ES-I3 (cell line): ENCODE data around the gene AOPEP.

Experiments
- H3K36me3 ChIP-seq: 2 replicates; pipeline ENCODE4 v1.6.1; 2013; ENCODE audit warnings: mild to moderate bottlenecking, low read length, control low read depth, moderate library complexity; ENCODE audit not compliant: insufficient read depth
- H3K4me1 ChIP-seq: 2 replicates; pipeline ENCODE4 v1.6.1; 2013; ENCODE audit warnings: mild to moderate bottlenecking, control low read depth, low read length; ENCODE audit not compliant: insufficient read depth
- H3K9ac ChIP-seq: 2 replicates; pipeline ENCODE4 v1.6.1; 2013; ENCODE audit warnings: low read depth, mild to moderate bottlenecking, low read length, moderate library complexity
- H3K9me3 ChIP-seq: 2 replicates; pipeline ENCODE4 v1.6.1; 2013; ENCODE audit warnings: mild to moderate bottlenecking, low read length, moderate library complexity; ENCODE audit not compliant: control insufficient read depth, insufficient read depth

The AOPEP gene

DNA sequence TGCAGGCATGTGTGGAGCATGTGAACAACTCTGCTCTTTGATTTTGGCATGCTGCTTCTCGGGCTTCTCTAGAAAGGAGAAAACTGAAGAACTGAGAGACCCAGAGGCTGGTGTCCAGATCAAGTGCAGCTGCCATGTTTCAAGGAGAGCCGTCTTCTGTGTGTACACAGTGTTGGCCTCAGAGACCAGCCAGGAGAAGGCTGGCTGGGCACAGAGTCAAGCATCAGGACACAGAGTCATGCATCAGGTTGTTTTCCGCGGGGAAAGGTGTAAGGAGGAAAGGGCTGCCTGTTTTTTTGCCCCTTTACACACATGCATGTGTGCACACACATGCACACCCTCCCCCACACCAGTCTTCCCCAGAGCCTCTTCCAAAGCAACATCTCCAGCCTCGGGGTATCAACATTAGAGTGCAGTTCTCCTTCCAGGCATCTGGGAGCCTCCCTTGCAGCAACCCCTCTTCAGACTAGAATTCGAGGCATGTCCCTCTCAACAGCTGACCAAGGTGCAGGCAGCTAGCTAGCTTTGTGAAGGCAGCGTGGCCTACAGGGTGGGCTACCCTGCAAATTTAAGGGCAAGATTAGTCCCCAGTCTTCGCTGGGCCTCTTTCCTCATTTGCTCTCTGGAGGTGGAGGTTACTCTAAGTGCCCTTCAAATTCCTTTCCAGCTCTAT is 180.9 kb downstream of the AOPEP start:
- Histone ChIP-seq H3K36me3 (no peaks in the 10 kb centered on the region), H3K9ac (no peak overlapping the region), H3K4me1 (peaks cover 6% of the 10 kb centered on the region), H3K9me3 (no peaks in the 10 kb centered on the region)

DNA sequence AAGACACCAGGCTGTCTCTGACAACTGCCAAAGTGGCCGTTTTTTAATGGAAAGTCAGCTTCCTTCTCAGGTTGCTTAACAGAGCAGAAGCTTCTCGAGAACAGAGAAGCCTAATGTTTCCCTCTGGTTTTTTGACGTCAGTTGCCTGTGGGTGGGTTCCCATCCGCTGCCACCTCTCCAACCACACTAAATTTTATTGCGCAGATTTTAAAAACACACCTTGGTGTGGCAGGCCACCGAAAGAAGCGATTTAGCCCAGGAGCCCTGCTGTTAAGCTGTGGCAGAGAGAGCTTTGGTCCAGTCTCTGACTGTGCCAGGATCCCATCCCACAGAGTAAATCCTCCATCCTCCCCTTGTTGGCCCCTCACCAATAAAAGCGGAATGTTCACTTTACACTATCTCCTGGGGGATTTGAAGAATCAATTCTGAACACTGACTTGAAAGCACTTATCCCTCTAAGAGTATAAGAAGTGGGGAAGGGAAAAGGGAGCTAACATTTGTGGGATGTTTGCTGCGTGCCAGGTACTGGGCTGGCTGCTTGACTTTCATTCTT is 181.6 kb downstream of the AOPEP start:
- Histone ChIP-seq H3K9ac (no peak overlapping the region), H3K9me3 (no peaks in the 10 kb centered on the region), H3K4me1 (peaks cover 11% of the 10 kb centered on the region), H3K36me3 (no peaks in the 10 kb centered on the region)

DNA sequence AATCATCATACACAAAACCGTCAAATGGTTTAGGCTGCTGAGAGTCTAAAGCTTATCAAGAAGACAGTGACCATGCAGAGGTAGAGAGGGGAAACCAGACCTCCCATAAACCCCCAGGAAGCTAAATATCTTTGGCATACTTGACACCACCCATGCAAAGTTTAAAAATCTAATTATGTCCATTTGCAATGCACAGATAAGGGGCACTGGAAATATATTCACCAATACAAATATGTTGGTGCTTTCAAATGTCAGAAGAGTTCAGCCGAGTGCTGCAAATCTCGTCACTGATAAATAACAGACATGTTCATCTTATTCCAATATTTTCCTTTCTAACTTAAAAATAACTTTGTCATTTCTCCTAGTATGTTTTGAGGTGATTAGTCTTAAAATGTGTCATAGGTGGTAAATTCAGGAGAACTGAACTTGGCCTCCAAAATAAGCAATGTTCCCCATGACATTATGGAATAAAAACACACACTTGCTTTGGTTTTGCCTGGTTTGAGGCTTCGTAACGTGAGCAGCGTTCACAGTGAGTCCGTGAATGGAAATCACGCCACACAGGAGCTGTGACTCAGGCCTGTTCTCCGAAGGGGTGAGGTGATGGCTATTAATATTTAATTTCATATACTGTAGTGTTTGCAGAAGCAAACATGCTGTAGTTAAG is 182.2 kb downstream of the AOPEP start:
- no peak overlapping the region for H3K9ac ChIP-seq
- H3K36me3 ChIP-seq, result no peaks in the 10 kb centered on the region
- H3K4me1 ChIP-seq, result peaks cover 18% of the 10 kb centered on the region
- no peaks in the 10 kb centered on the region for H3K9me3 ChIP-seq

DNA sequence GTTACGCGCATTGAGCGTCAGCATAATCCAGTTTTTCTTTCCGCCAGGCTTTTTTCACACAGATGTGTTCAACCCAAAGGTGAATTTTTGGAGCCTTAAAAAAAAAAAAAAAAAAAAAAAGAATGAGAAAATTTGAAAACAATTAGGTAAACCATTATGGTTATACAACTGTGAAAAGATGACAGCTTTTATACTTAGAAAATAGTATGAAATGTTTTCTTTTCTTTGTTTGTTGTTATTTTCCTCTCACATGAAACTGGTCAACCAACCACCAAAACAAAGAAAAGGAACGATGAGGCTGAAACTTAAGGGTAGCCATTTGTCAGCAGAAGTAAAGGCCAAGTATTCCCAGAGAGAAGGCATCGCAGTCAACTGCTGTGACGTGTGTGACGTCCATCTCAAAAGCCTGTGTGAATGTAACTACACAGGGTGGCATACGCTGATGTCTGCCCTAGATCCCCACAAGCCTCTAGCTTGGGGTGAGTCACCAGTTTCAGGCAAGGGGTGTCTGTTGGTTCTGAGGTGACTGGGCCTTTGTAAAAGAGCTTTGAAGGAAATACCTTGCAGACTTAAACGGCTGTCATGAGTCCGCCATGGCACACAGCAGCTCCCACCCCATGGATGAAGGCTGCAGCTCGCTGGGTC is 182.9 kb downstream of the AOPEP start:
- Histone ChIP-seq H3K4me1 (peaks cover 24% of the 10 kb centered on the region), H3K9ac (no peak overlapping the region), H3K9me3 (no peaks in the 10 kb centered on the region), H3K36me3 (no peaks in the 10 kb centered on the region)

DNA sequence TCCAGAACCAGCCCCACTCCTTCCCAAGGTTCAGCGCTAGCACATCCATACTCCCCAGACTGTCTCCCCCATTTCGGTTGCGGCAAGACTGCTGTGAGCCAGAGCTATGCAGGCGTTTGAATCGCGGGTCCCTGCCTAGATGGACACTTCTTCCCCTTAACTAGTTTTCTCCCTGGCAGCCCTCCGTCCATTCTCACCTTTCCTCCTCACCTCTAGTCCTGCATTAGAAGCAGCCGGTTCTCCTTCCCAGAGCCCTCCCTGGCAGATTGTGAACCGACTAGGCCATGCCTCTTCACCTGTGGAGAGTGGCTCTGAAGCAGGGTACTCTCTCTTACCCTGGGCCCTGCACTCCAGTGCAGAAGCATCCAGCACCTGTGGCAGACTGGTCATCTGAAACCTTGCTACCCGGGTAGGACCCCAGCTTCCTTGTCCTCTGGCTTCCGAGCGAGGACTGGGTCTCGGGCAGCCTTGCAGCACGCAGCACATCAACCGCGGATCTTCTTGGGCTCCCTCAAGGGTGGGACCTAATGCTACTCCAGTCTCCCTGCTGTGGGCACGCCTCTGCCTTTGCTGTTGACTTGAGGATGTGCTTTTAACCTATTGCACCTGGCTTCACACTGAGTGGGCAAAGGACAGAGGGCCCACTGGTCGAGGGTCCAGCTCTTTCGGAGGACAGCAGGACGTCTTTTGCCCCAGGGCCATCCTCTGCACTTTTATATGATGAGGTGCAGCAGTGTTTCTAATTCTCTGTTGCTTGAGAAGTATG is 183.6 kb downstream of the AOPEP start:
- no peaks in the 10 kb centered on the region for H3K9me3 ChIP-seq
- H3K4me1 ChIP-seq, result peaks cover 27% of the 10 kb centered on the region
- H3K36me3 ChIP-seq, result no peaks in the 10 kb centered on the region
- no peak overlapping the region for H3K9ac ChIP-seq

DNA sequence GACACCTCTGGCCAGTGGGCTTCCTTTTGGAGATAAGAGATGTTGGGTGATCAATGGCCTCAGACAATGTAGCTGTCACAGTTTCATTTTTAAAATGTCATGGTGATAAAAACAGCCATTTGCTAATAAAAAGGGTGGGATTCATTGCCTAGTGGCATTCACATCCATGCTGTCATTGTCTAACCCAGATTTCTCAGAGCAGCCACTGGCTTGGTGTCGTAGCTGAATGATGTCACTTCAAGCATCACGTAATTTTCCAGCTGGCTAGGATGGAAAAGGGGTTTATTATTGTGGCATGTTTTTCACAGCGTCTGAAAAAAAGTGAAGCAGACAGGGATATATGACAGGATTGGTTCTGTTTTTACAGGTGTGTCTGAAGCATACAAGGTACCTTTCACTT is 184.7 kb downstream of the AOPEP start:
- no peaks in the 10 kb centered on the region for H3K9me3 ChIP-seq
- no peaks in the 10 kb centered on the region for H3K36me3 ChIP-seq
- H3K9ac ChIP-seq, result no peak overlapping the region
- peaks cover 31% of the 10 kb centered on the region for H3K4me1 ChIP-seq

DNA sequence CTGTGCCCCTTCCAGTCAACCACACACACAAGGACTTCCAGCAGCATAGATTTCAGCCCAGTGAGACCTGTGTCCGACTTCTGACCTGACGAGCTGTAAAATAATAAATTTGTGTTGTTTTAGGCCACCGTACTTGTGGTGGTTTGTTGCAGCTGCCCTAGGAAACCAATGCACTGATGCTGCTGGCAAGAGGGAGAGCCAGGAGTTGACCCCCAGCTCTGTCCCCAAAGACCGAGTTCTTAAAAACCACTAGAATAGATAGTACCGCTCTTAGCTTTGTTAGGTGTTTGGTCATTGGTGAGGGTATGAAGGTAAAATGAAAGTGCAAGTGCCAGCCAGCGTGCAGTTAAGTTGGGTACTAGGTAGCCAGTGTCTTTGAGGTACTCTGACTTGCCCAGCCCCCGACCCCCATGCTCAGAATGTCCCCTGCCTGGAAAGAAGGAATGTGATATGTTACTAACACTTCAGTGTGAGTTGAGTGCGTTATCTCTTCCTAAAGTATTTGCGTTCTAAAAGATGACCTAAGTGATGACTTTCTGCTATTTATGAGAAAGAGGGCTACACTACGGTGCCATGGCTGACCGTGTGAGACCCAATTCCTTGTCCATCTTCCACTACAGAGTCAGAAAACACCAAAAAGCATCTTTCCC is 185.6 kb downstream of the AOPEP start:
- Histone ChIP-seq H3K9me3 (no peaks in the 10 kb centered on the region), H3K36me3 (no peaks in the 10 kb centered on the region), H3K9ac (no peak overlapping the region), H3K4me1 (peaks cover 35% of the 10 kb centered on the region)

DNA sequence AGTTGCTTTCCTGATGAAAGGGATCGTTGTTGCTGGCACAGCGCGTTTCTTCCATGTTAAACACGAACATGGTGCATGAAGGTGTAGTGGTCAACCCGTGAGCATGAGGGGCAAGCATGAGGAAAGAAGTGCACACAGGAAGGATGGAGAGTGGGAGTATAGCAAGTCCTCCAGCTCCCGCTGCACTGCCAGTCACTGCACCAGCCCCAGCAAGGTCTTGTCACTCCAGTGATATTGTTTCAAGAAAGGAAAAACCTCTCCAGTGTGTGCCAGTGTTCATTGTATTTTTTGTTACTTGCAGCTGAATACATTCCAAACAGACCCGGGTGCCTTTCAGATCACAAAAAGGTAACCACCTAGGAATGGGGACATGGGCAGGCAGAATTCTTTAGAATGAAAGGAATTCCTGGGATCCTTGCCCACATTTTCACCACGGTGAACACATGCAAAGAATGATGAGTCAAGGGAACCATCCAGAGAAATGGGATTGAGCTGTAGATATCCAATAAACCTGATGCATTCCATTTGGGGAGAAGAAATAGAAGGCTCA is 186.3 kb downstream of the AOPEP start:
- H3K9me3 ChIP-seq, result no peaks in the 10 kb centered on the region
- no peaks in the 10 kb centered on the region for H3K36me3 ChIP-seq
- no peak overlapping the region for H3K9ac ChIP-seq
- H3K4me1 ChIP-seq, result peaks cover 32% of the 10 kb centered on the region

DNA sequence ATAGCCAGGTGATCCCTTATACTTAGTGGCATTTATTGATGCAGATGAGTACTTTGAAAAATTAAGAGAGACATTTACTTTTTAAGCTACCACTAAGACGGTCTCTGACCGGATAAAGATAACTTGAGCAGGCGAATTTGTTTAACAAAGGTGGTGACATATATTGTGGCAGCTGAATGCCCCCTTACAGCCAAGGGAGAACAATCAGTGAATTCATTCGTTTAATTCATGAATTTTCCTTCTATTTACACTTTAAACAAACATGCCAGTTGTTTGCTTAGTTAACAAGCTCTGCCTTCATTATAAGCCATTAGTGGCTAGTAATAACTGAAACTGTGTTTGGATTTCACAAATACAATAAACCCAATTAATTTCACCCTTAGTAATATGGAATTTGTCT is 187.1 kb downstream of the AOPEP start:
- Histone ChIP-seq H3K9ac (no peak overlapping the region), H3K4me1 (peaks cover 30% of the 10 kb centered on the region), H3K9me3 (no peaks in the 10 kb centered on the region), H3K36me3 (no peaks in the 10 kb centered on the region)

DNA sequence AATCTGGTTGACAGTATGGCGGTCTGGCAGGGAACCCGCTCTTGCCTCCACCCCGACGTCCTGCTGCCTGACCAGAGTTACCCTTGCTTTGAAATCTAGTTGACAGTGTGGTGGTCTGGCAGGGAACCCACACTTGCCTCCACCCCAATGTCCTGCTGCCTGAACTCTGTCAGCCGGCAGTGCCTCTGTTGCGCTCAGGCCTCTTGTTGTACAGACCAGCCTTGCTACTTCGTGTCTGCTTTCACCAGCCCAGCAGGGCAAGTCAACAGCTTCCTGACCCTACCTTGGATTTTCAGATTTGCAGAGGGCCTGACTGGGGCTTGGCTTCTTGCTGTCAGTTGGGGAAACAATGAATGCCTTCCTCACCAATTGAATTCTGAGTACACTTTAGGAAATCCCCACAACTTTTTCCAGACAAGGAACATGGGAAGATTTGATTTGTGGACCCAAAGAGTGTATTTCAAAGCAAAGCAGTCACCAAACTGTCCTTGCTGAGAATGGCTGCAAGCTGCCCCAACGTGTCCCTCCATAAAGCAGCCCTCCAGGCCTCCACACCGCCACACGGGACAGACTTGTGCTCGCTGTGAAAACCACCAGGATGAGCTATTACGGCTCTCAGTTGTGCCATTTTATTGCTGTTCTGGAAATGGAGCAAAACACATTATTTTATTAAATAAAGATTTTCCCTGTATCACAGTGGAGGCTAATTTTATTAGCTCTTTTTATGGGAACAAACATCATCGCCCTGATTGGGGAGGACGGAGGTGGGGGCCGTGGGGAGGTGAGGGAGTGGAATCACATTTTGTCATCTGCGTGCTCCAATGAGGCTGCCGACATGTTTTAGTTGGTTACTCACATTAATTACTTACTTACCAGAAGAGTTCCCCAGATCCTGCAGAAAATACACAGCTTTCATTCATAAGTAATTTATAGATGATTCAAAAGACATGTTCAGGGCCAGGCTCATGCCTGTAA is 189.3 kb downstream of the AOPEP start:
- no peaks in the 10 kb centered on the region for H3K9me3 ChIP-seq
- H3K36me3 ChIP-seq, result no peaks in the 10 kb centered on the region
- H3K4me1 ChIP-seq, result peaks cover 42% of the 10 kb centered on the region
- no peak overlapping the region for H3K9ac ChIP-seq

DNA sequence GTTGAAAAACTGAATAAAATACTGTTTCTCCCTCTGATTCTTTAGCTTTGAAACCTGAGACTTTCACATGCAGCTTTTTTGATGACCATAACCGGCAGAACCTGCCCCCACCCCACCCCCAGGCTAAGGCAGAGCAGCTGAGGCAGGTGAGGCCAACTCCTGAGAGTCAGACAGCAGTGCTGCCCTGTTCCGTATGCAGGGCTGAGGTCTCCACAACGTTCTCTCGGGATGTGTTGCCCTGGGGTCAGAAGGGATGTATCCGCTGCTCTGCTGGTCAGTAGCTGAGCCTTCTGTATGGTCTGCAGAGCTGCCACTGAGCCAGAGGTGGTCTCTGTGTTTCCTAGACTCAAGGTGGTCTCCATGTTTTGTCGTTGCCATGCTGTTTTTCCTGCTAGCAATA is 190.5 kb downstream of the AOPEP start:
- H3K9ac ChIP-seq, result no peak overlapping the region
- peaks cover 53% of the 10 kb centered on the region for H3K4me1 ChIP-seq
- H3K36me3 ChIP-seq, result no peaks in the 10 kb centered on the region
- no peaks in the 10 kb centered on the region for H3K9me3 ChIP-seq

DNA sequence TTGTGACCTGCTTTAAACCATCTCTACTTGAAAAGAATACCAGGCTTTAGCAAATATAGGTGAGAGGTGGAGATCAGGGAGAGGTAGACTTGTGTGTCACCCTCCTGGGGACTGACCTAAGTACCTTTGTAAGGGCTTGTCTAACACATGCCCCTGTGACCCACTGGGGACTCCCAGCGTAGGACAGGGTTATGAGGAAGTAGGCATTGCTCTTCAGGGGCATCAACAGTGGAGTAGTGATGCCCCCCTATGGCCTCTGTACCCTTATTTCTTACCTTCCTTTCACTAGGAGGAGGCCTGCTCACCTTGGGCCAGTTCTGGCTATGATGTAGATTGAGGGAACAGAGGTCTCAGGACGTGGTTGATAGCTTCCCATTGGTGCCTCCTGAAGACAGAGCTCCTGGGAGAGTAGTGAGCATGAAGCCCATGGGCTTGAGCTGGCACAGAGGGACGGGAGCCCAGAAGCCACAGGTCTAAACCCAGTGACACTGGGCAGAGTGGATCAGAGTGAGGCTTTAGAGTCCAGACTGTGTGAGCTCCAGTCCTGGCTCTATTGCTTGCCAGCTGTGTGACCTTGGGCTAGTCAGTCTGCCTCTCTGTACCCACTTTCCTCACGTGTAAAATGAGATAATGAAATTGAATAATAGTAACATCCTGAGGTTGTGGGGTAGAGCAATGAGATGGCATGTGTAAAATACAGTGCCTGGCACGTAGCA is 191.7 kb downstream of the AOPEP start:
- H3K9me3 ChIP-seq, result no peaks in the 10 kb centered on the region
- H3K4me1 ChIP-seq, result peaks cover 59% of the 10 kb centered on the region
- H3K36me3 ChIP-seq, result no peaks in the 10 kb centered on the region
- no peak overlapping the region for H3K9ac ChIP-seq
